Rectal smooth muscle tissue (tissue), 1 donor: ENCODE measurements around the gene TNFAIP8.
A peak's percentile ranks its signal among the peaks of the same experiment; 100 is the strongest.

Source experiments
- H3K27ac ChIP-seq: one replicate; pipeline ENCODE4 v1.7.0; 2013; ENCODE audit warnings: low read depth, low read length, inconsistent platforms
- H3K27me3 ChIP-seq: one replicate; pipeline ENCODE4 v1.7.0; 2013; ENCODE audit warnings: low read length; ENCODE audit not compliant: control insufficient read depth, insufficient read depth
- H3K36me3 ChIP-seq: one replicate; pipeline ENCODE4 v1.7.0; 2013; ENCODE audit warnings: low read length; ENCODE audit not compliant: control insufficient read depth, insufficient read depth
- H3K4me1 ChIP-seq: one replicate; pipeline ENCODE4 v1.7.0; 2013; ENCODE audit warnings: low read length; ENCODE audit not compliant: control insufficient read depth, insufficient read depth
- H3K4me3 ChIP-seq: one replicate; pipeline ENCODE4 v1.7.0; 2013; ENCODE audit warnings: low read length
- H3K9ac ChIP-seq: one replicate; pipeline ENCODE4 v1.7.0; 2013; ENCODE audit warnings: low read length

The TNFAIP8 gene

GRCh38 chr5:119332208-119332607 is 23.6 kb upstream of the TNFAIP8 start:
- no peak overlapping the region for H3K27ac ChIP-seq
- H3K27me3 ChIP-seq, result no peaks in the 10 kb centered on the region
- H3K4me1 ChIP-seq, result peaks cover 21% of the 10 kb centered on the region
- no peaks in the 10 kb centered on the region for H3K36me3 ChIP-seq
- no peak overlapping the region for H3K9ac ChIP-seq
- no peak overlapping the region for H3K4me3 ChIP-seq

- Histone ChIP-seq H3K4me3 (peak overlapping the region; percentile 37), H3K27ac (no peak overlapping the region), H3K27me3 (no peaks in the 10 kb centered on the region), H3K36me3 (no peaks in the 10 kb centered on the region), H3K4me1 (peaks cover 21% of the 10 kb centered on the region), H3K9ac (no peak overlapping the region)
Observed at GRCh38 chr5:119332978-119333401, 22.8 kb upstream of the TNFAIP8 start.

- Histone ChIP-seq H3K27me3 (no peaks in the 10 kb centered on the region), H3K36me3 (no peaks in the 10 kb centered on the region), H3K27ac (no peak overlapping the region), H3K4me1 (peaks cover 18% of the 10 kb centered on the region), H3K9ac (no peak overlapping the region), H3K4me3 (peak overlapping the region; percentile 37)
Observed at GRCh38 chr5:119333421-119333851, 22.4 kb upstream of the TNFAIP8 start.

GRCh38 chr5:119335261-119335677 is 20.6 kb upstream of the TNFAIP8 start:
- Histone ChIP-seq H3K4me1 (peaks cover 2% of the 10 kb centered on the region), H3K27me3 (no peaks in the 10 kb centered on the region), H3K4me3 (peak overlapping the region; percentile 40), H3K27ac (no peak overlapping the region), H3K36me3 (no peaks in the 10 kb centered on the region), H3K9ac (peak overlapping the region; percentile 3)

- H3K27ac ChIP-seq, result no peak overlapping the region
- no peak overlapping the region for H3K9ac ChIP-seq
- H3K36me3 ChIP-seq, result no peaks in the 10 kb centered on the region
- H3K4me1 ChIP-seq, result no peaks in the 10 kb centered on the region
- no peaks in the 10 kb centered on the region for H3K27me3 ChIP-seq
- no peak overlapping the region for H3K4me3 ChIP-seq
Observed at GRCh38 chr5:119336262-119336661, 19.6 kb upstream of the TNFAIP8 start.

GRCh38 chr5:119336845-119337580 is 18.8 kb upstream of the TNFAIP8 start:
- H3K4me3 ChIP-seq, result no peak overlapping the region
- H3K27me3 ChIP-seq, result no peaks in the 10 kb centered on the region
- no peak overlapping the region for H3K9ac ChIP-seq
- no peak overlapping the region for H3K27ac ChIP-seq
- H3K36me3 ChIP-seq, result no peaks in the 10 kb centered on the region
- H3K4me1 ChIP-seq, result no peaks in the 10 kb centered on the region

GRCh38 chr5:119338326-119338946 is 17.4 kb upstream of the TNFAIP8 start:
- Histone ChIP-seq H3K4me1 (peaks cover 3% of the 10 kb centered on the region), H3K27me3 (no peaks in the 10 kb centered on the region), H3K4me3 (no peak overlapping the region), H3K36me3 (no peaks in the 10 kb centered on the region), H3K9ac (no peak overlapping the region), H3K27ac (no peak overlapping the region)

GRCh38 chr5:119339344-119339743 is 16.5 kb upstream of the TNFAIP8 start:
- Histone ChIP-seq H3K4me3 (no peak overlapping the region), H3K27ac (no peak overlapping the region), H3K27me3 (no peaks in the 10 kb centered on the region), H3K4me1 (peaks cover 3% of the 10 kb centered on the region), H3K9ac (no peak overlapping the region), H3K36me3 (no peaks in the 10 kb centered on the region)

GRCh38 chr5:119339965-119340364 is 15.9 kb upstream of the TNFAIP8 start:
- H3K27me3 ChIP-seq, result no peaks in the 10 kb centered on the region
- H3K27ac ChIP-seq, result no peak overlapping the region
- H3K9ac ChIP-seq, result no peak overlapping the region
- no peak overlapping the region for H3K4me3 ChIP-seq
- H3K4me1 ChIP-seq, result peaks cover 3% of the 10 kb centered on the region
- H3K36me3 ChIP-seq, result no peaks in the 10 kb centered on the region

- Histone ChIP-seq H3K27ac (no peak overlapping the region), H3K36me3 (no peaks in the 10 kb centered on the region), H3K4me1 (peaks cover 3% of the 10 kb centered on the region), H3K9ac (no peak overlapping the region), H3K4me3 (no peak overlapping the region), H3K27me3 (no peaks in the 10 kb centered on the region)
Observed at GRCh38 chr5:119340597-119341218, 15.1 kb upstream of the TNFAIP8 start.

GRCh38 chr5:119341452-119342349 is 14.1 kb upstream of the TNFAIP8 start:
- H3K4me1 ChIP-seq, result peaks cover 3% of the 10 kb centered on the region
- H3K4me3 ChIP-seq, result no peak overlapping the region
- no peak overlapping the region for H3K27ac ChIP-seq
- no peak overlapping the region for H3K9ac ChIP-seq
- H3K27me3 ChIP-seq, result no peaks in the 10 kb centered on the region
- H3K36me3 ChIP-seq, result no peaks in the 10 kb centered on the region

- H3K9ac ChIP-seq, result no peak overlapping the region
- no peak overlapping the region for H3K4me3 ChIP-seq
- no peaks in the 10 kb centered on the region for H3K36me3 ChIP-seq
- H3K27ac ChIP-seq, result no peak overlapping the region
- H3K4me1 ChIP-seq, result peaks cover 3% of the 10 kb centered on the region
- H3K27me3 ChIP-seq, result no peaks in the 10 kb centered on the region
Observed at GRCh38 chr5:119342406-119342805, 13.4 kb upstream of the TNFAIP8 start.
